GM23248 (cell line): ENCODE data around the gene GYS1. TPM values are rescaled to one million over a fixed set of nuclear protein-coding genes. Genes with fewer than 3 reads are reported as not detected.
A peak's percentile ranks its signal among the peaks of the same experiment; 100 is the strongest.
"Not testable (repeated sequence)": the region's sequence is repeated elsewhere in the genome, so short reads cannot be mapped to it uniquely, and the experiment has no call there.

Experiments
- DNase-seq: peaks from one replicate; pipeline ENCODE4 v3.0.0-alpha.2; 2015
- H2AFZ ChIP-seq: fragments of 200-600 bp; sonication (generic); 2 replicates; pipeline ENCODE4 v1.6.1; 2016; ENCODE audit warnings: antibody characterized with exemption
- H3F3A ChIP-seq: fragments of 200-600 bp; sonication (generic); 2 replicates; pipeline ENCODE4 v1.6.1; 2016; ENCODE audit warnings: mild to moderate bottlenecking, antibody characterized with exemption, mixed run types; ENCODE audit not compliant: insufficient read depth
- H3K27ac ChIP-seq: fragments of 200-600 bp; sonication (generic); 2 replicates; pipeline ENCODE4 v1.5.1; 2016; ENCODE audit warnings: mild to moderate bottlenecking
- H3K27me3 ChIP-seq: fragments of 200-600 bp; sonication (generic); replicated peaks from 2 replicates; pipeline ENCODE4 v1.6.1; 2016; ENCODE audit warnings: mild to moderate bottlenecking; ENCODE audit not compliant: insufficient read depth
- H3K36me3 ChIP-seq: fragments of 200-600 bp; sonication (generic); 2 replicates; pipeline ENCODE4 v1.6.1; 2016; ENCODE audit warnings: low read depth, mild to moderate bottlenecking
- H3K4me1 ChIP-seq: fragments of 200-600 bp; sonication (generic); 2 replicates; pipeline ENCODE4 v1.6.1; 2016; ENCODE audit warnings: mild to moderate bottlenecking; ENCODE audit not compliant: insufficient read depth
- H3K4me2 ChIP-seq: fragments of 200-600 bp; sonication (generic); one replicate; pipeline ENCODE4 v1.6.1; 2016; ENCODE audit warnings: mild to moderate bottlenecking; ENCODE audit not compliant: unreplicated experiment
- H3K4me3 ChIP-seq: fragments of 200-600 bp; sonication (generic); 2 replicates; pipeline ENCODE4 v1.5.1; 2016; ENCODE audit warnings: mild to moderate bottlenecking
- H3K79me2 ChIP-seq: fragments of 200-600 bp; sonication (generic); 2 replicates; pipeline ENCODE4 v1.6.1; 2016; ENCODE audit warnings: mild to moderate bottlenecking; ENCODE audit not compliant: insufficient read depth
- H3K9ac ChIP-seq: fragments of 200-600 bp; sonication (generic); 2 replicates; pipeline ENCODE4 v1.6.1; 2016; ENCODE audit warnings: mild to moderate bottlenecking
- H3K9me2 ChIP-seq: fragments of 200-600 bp; sonication (generic); 2 replicates; pipeline ENCODE4 v1.6.1; 2016; ENCODE audit warnings: mixed run types, mild to moderate bottlenecking, moderate library complexity; ENCODE audit not compliant: insufficient read depth
- H3K9me3 ChIP-seq: fragments of 200-600 bp; sonication (generic); one replicate; pipeline ENCODE4 v1.6.1; 2017; ENCODE audit warnings: low read depth
- H4K20me1 ChIP-seq: fragments of 200-600 bp; sonication (generic); 2 replicates; pipeline ENCODE4 v1.6.0; 2016; ENCODE audit not compliant: insufficient read depth
- EZH2 ChIP-seq: fragments of 200-600 bp; sonication (generic); IDR thresholded peaks from 2 replicates; pipeline ENCODE4 v1.6.1; 2018; ENCODE audit warnings: antibody characterized with exemption, mild to moderate bottlenecking; ENCODE audit not compliant: insufficient read depth, poor library complexity, severe bottlenecking
- EZH2phosphoT487 ChIP-seq: fragments of 200-600 bp; sonication (generic); IDR thresholded peaks from 2 replicates; pipeline ENCODE4 v1.6.1; 2018; ENCODE audit warnings: antibody characterized with exemption, moderate library complexity, mild to moderate bottlenecking, low read depth; ENCODE audit not compliant: insufficient read depth
- WGBS, 2 experiments: methylation state at CpG; one replicate each; pipeline ENCODE4 v1.1.6; 2015 to 2017; ENCODE audit warnings: low lambda C conversion rate in 2 of 2, low coverage in 1 of 2; ENCODE audit errors: missing lambda C conversion rate in 2 of 2; 5-methylcytosine and 5-hydroxymethylcytosine counted together
- in situ Hi-C: fragments of 300-500 bp; cut with MboI; formaldehyde crosslinking; loops from 2 replicates; pipeline ENCODE4 v1.15.0; 2020
- polyA plus RNA-seq: library from polyadenylated mRNA; unstranded; fragments of >200 nt; fragmentation: Nextera tagmentation; extraction: Ambion mirVana; gene quantifications from 2 replicates; pipeline ENCODE4 v1.2.1, GENCODE V29; 2016
- total RNA-seq: library from RNA; depleted of rRNA; stranded (reverse); fragments of >200 nt; shearing (Covaris generic); gene quantifications from 2 replicates; pipeline ENCODE4 v1.2.3, GENCODE V29; 2014

Gene GYS1
- total and polyA plus RNA-seq, 2 experiments from 2014 or later = 78.4 to 85.6 TPM

GRCh38 chr19:49022116-49022515 is 29.0 kb upstream of the GYS1 start:
- in situ Hi-C loops = no loop called here

GRCh38 chr19:49020931-49021895 is 28.1 kb upstream of the GYS1 start:
- TF ChIP-seq EZH2phosphoT487 (no peak), EZH2 (no peak)
- in situ Hi-C loops = no loop called here
- no peak overlapping the region for H3K4me3 ChIP-seq
- 50 to 51% methylated on average over 16 of the region's 16 CpGs for WGBS, 2 experiments
- H3K27me3 ChIP-seq = no peaks in the 10 kb centered on the region
- H3K4me2 ChIP-seq = no peak overlapping the region
- H3K9me3 ChIP-seq = no peaks in the 10 kb centered on the region
- H3K79me2 ChIP-seq = no peaks in the 10 kb centered on the region
- H3K9ac ChIP-seq = no peak overlapping the region
- no peak overlapping the region for H3K27ac ChIP-seq
- H3K4me1 ChIP-seq = peaks cover 9% of the 10 kb centered on the region
- no peak overlapping the region for H2AFZ ChIP-seq
- no peaks in the 10 kb centered on the region for H3K9me2 ChIP-seq
- no peaks in the 10 kb centered on the region for H3F3A ChIP-seq
- no peaks in the 10 kb centered on the region for H3K36me3 ChIP-seq
- no peaks in the 10 kb centered on the region for H4K20me1 ChIP-seq
- peak; percentile 42 for DNase-seq

More at GRCh38 chr19:49022116-49022515, 29.0 kb upstream of the GYS1 start:
- Histone ChIP-seq H4K20me1 (no peaks in the 10 kb centered on the region), H2AFZ (no peak overlapping the region), H3K27ac (no peak overlapping the region), H3K27me3 (no peaks in the 10 kb centered on the region), H3F3A (no peaks in the 10 kb centered on the region), H3K9ac (no peak overlapping the region), H3K4me3 (no peak overlapping the region), H3K36me3 (no peaks in the 10 kb centered on the region), H3K9me2 (no peaks in the 10 kb centered on the region), H3K79me2 (no peaks in the 10 kb centered on the region), H3K4me2 (no peak overlapping the region), H3K9me3 (no peaks in the 10 kb centered on the region), H3K4me1 (peaks cover 9% of the 10 kb centered on the region)
- 86 to 88% methylated on average over 9 of the region's 9 CpGs for WGBS, 2 experiments
- TF ChIP-seq EZH2 (no peak), EZH2phosphoT487 (no peak)
- no peak for DNase-seq

- H3K4me2 ChIP-seq = no peak overlapping the region
- no peak overlapping the region for H3K27ac ChIP-seq
- no peaks in the 10 kb centered on the region for H3F3A ChIP-seq
- DNase-seq = no peak
- in situ Hi-C loops = no loop called here
- no peak overlapping the region for H2AFZ ChIP-seq
- peaks cover 9% of the 10 kb centered on the region for H3K4me1 ChIP-seq
- no peaks in the 10 kb centered on the region for H4K20me1 ChIP-seq
- no peaks in the 10 kb centered on the region for H3K27me3 ChIP-seq
- no peak overlapping the region for H3K4me3 ChIP-seq
- TF ChIP-seq EZH2phosphoT487 (no peak), EZH2 (no peak)
- WGBS, 2 experiments = 51 to 60% methylated on average over 11 of the region's 11 CpGs
- H3K9me3 ChIP-seq = no peaks in the 10 kb centered on the region
- no peaks in the 10 kb centered on the region for H3K36me3 ChIP-seq
- H3K9ac ChIP-seq = no peak overlapping the region
- H3K9me2 ChIP-seq = no peaks in the 10 kb centered on the region
- no peaks in the 10 kb centered on the region for H3K79me2 ChIP-seq
Measured at GRCh38 chr19:49020342-49020741, 27.2 kb upstream of the GYS1 start.

- no peaks in the 10 kb centered on the region for H3K79me2 ChIP-seq
- no peaks in the 10 kb centered on the region for H3K27me3 ChIP-seq
- no peaks in the 10 kb centered on the region for H3K9me3 ChIP-seq
- no peaks in the 10 kb centered on the region for H3K36me3 ChIP-seq
- peak overlapping the region; percentile 87 for H3K4me2 ChIP-seq
- H3K9me2 ChIP-seq = no peaks in the 10 kb centered on the region
- H3F3A ChIP-seq = no peaks in the 10 kb centered on the region
- peak overlapping the region; percentile 19; the same call in 1 of the 2 replicates for H3K9ac ChIP-seq
- 3 to 4% methylated on average over 31 to 41 of the region's 41 CpGs for whole genome bisulfite sequencing, 2 experiments
- no peaks in the 10 kb centered on the region for H4K20me1 ChIP-seq
- in situ Hi-C loops = no loop called here
- DNase-seq = peak; percentile 77
- H3K27ac ChIP-seq = no peak overlapping the region
- peak overlapping the region; percentile 71 for H2AFZ ChIP-seq
- no peak for TF ChIP-seq EZH2phosphoT487
- no peak for TF ChIP-seq EZH2
- peaks cover 9% of the 10 kb centered on the region for H3K4me1 ChIP-seq
- H3K4me3 ChIP-seq = peak overlapping the region; percentile 75
Measured at GRCh38 chr19:49019242-49019932, 26.3 kb upstream of the GYS1 start.

GRCh38 chr19:49018388-49019241 is 25.5 kb upstream of the GYS1 start:
- in situ Hi-C loops, H3K9me3 ChIP-seq, H3K9me2 ChIP-seq, H3K79me2 ChIP-seq, H3F3A ChIP-seq, H3K4me1 ChIP-seq, H3K27me3 ChIP-seq, H3K36me3 ChIP-seq, H3K27ac ChIP-seq, H4K20me1 ChIP-seq: not testable (repeated sequence)
- H3K9ac ChIP-seq = peak overlapping the region; percentile 28
- DNase-seq = peak; percentile 19
- H3K4me3 ChIP-seq = peak overlapping the region; percentile 75
- H3K4me2 ChIP-seq = peak overlapping the region; percentile 87
- 16 to 17% methylated on average over 39 to 50 of the region's 50 CpGs for WGBS, 2 experiments
- peak overlapping the region; percentile 71 for H2AFZ ChIP-seq
